PC-9 (cell line): ENCODE results near the gene BCAS2.

Experiments
- CTCF ChIP-seq: fragments of 200-600 bp; sonication (generic); conservative IDR thresholded peaks from 2 replicates; pipeline ENCODE4 v1.6.1; 2017; ENCODE audit warnings: mixed run types, antibody characterized with exemption, mild to moderate bottlenecking, moderate library complexity
- EZH2 ChIP-seq: fragments of 200-600 bp; sonication (generic); IDR thresholded peaks from 2 replicates; pipeline ENCODE4 v1.8.0; 2017; ENCODE audit warnings: antibody characterized with exemption, low read depth

DNA sequence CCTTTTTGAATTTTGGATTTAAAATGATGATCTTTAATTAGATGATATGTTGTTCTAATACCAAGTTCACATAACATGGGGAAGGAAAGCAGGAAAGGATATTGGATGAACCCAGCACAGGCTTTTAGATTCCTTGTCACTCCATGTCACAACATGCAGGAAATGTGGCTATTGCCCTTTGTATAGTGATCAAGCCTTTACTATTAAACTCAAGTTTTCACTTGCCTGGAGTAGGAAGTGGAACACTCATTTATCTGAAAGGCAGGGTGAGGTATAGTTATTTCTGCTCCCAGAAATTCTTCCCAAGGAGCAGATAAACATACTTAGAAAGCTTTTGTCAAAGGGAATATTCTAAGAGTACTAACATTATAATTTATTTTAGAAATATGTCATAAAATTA lies 37.2 kb upstream of the BCAS2 start:
- no peak for TF ChIP-seq CTCF
- TF ChIP-seq EZH2 = no peak
